Sigmoid colon (tissue), 7 donors: Measurements from ENCODE around the gene SPSB1. TPM values are rescaled to one million over a fixed set of nuclear protein-coding genes. Genes with fewer than 3 reads are reported as not detected.
"Not testable (repeated sequence)": the region's sequence is repeated elsewhere in the genome, so short reads cannot be mapped to it uniquely, and the experiment has no call there.

Experiments
- DNase-seq: peaks from one replicate; pipeline ENCODE4 v3.0.0-alpha.2; 2019
- H3K27ac ChIP-seq, 4 donors: fragments of 200-600 bp; sonication (generic); one replicate each; pipeline ENCODE4 v1.5.1; 2016 to 2019; ENCODE audit warnings: mild to moderate bottlenecking in 1 of 4
- H3K27me3 ChIP-seq, 3 donors: fragments of 200-600 bp; sonication (generic); one replicate each; pipeline ENCODE4 v1.5.1; 2019; ENCODE audit warnings: mild to moderate bottlenecking in 1 of 3
- H3K36me3 ChIP-seq, 4 donors: fragments of 200-600 bp; sonication (generic); one replicate each; pipeline ENCODE4 v1.5.1; 2016 to 2019
- H3K4me1 ChIP-seq, 4 donors: fragments of 200-600 bp; sonication (generic); one replicate each; pipeline ENCODE4 v1.5.1; 2017 to 2019
- H3K4me3 ChIP-seq, 4 donors: fragments of 200-600 bp; sonication (generic); one replicate each; pipeline ENCODE4 v1.5.1; 2017 to 2019; ENCODE audit warnings: mild to moderate bottlenecking in 2 of 4, moderate library complexity in 1 of 4
- H3K9me3 ChIP-seq, 4 donors: fragments of 200-600 bp in 3 of 4; sonication (generic) in 3 of 4; one replicate each; pipeline versions ENCODE4 v1.5.1 to v1.6.1; 2013 to 2019
- EP300 ChIP-seq, 4 donors: sonication (generic); formaldehyde crosslinking; IDR thresholded peaks; one replicate each; pipeline ENCODE4 v1.6.1; 2017; ENCODE audit warnings: antibody characterized with exemption in 4 of 4
- POLR2A ChIP-seq, 2 donors: fragments of 450-650 bp; IDR thresholded peaks; one replicate each; pipeline ENCODE4 v1.6.1; 2016; ENCODE audit warnings: antibody characterized with exemption in 2 of 2, mild to moderate bottlenecking in 2 of 2, moderate library complexity in 2 of 2
- POLR2AphosphoS5 ChIP-seq, 4 donors: sonication (generic); formaldehyde crosslinking; IDR thresholded peaks; one replicate each; pipeline ENCODE4 v1.6.1; 2017; ENCODE audit warnings: antibody characterized with exemption in 4 of 4
- WGBS, 2 donors: extraction: QIAGEN DNeasy Blood & Tissue Kit; methylation state at CpG; one replicate each; pipeline ENCODE4 v1.1.7; 2013; 5-methylcytosine and 5-hydroxymethylcytosine counted together
- intact Hi-C: fragments of 100-400 bp; cut with DNase I; formaldehyde crosslinking; loops from one replicate; pipeline ENCODE4 v1.15.1; 2023
- polyA plus RNA-seq, 3 donors: library from polyadenylated mRNA; stranded (reverse); fragments of 200-250 nt; gene quantifications; one replicate each; pipeline ENCODE4 v1.2.3, GENCODE V29; 2013
- total RNA-seq, 4 donors: library from RNA; depleted of rRNA; stranded (reverse); fragments of >200 nt; gene quantifications; one replicate each; pipeline ENCODE4 v1.1.0, GENCODE V29; 2016
- TF ChIP-seq, protein P1 (sequence below), 4 experiments: fragments of 450-650 bp in 3 of 4; fragments of 200-600 bp in 1 of 4; IDR thresholded peaks; one replicate each; pipeline ENCODE4 v1.5.1; 2016 to 2019; ENCODE audit warnings: antibody characterized with exemption in 4 of 4, mild to moderate bottlenecking in 3 of 4, moderate library complexity in 2 of 4
- donor health status: healthy with polysubstance abuse.
- donor health status: Bipolar disorder and iron deficiency.
- donor health status: healthy.

SPSB1 gene
- total and polyA plus RNA-seq, 7 donors = 17.4 to 34.3 (median 26.4) TPM

DNA sequence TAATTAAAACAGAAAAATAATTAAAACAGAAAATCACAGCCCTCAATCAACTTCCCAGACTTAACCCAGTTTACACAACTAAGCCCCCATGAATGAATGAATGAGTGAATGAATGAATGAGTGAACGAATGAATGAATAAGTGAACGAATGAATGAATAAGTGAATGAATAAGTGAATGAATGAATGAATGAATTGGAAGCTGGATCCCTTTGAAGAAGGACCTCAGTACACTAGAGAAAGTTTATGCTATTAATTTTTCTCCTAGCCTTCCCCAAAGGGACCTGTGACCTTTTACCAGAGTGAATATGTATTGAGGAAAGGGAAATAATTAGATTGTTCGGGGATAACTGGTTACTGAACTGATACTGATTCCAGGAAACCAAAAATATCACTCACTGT is 5.6 kb downstream of the SPSB1 start:
- Histone ChIP-seq H3K27me3 (no peaks in the 10 kb centered on the region), H3K9me3 (no peaks in the 10 kb centered on the region), H3K27ac (peak overlapping the region in 1 of 4 donors; percentile 90), H3K36me3 (no peaks in the 10 kb centered on the region), H3K4me3 (no peak overlapping the region), H3K4me1 (peaks cover 0 to 93% (median 67%) of the 10 kb centered on the region in 4 donors)
- intact Hi-C loops = no loop called here
- DNase-seq = no peak
- 0 to 70% methylated on average over 3 of the region's 3 CpGs for WGBS, 2 donors
- TF ChIP-seq POLR2A (IDR thresholded peaks at IDR 0.05) (no peak), POLR2AphosphoS5 (IDR thresholded peaks at IDR 0.05) (no peak), EP300 (IDR thresholded peaks at IDR 0.05) (no peak)
- TF ChIP-seq, protein P1, sequence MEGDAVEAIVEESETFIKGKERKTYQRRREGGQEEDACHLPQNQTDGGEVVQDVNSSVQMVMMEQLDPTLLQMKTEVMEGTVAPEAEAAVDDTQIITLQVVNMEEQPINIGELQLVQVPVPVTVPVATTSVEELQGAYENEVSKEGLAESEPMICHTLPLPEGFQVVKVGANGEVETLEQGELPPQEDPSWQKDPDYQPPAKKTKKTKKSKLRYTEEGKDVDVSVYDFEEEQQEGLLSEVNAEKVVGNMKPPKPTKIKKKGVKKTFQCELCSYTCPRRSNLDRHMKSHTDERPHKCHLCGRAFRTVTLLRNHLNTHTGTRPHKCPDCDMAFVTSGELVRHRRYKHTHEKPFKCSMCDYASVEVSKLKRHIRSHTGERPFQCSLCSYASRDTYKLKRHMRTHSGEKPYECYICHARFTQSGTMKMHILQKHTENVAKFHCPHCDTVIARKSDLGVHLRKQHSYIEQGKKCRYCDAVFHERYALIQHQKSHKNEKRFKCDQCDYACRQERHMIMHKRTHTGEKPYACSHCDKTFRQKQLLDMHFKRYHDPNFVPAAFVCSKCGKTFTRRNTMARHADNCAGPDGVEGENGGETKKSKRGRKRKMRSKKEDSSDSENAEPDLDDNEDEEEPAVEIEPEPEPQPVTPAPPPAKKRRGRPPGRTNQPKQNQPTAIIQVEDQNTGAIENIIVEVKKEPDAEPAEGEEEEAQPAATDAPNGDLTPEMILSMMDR (IDR thresholded peaks at IDR 0.05) = no peak

GRCh38 chr1:9299571-9300541 is 7.2 kb downstream of the SPSB1 start:
- Histone ChIP-seq H3K4me1 (peaks cover 0 to 95% (median 75%) of the 10 kb centered on the region in 4 donors), H3K27ac (peak overlapping the region; percentile 6 to 84 (median 48))
- DNase-seq, H3K36me3 ChIP-seq, H3K9me3 ChIP-seq, intact Hi-C loops, H3K27me3 ChIP-seq, H3K4me3 ChIP-seq: not testable (repeated sequence)
- 68 to 75% methylated on average over 15 to 16 of the region's 16 CpGs for WGBS, 2 donors

DNA sequence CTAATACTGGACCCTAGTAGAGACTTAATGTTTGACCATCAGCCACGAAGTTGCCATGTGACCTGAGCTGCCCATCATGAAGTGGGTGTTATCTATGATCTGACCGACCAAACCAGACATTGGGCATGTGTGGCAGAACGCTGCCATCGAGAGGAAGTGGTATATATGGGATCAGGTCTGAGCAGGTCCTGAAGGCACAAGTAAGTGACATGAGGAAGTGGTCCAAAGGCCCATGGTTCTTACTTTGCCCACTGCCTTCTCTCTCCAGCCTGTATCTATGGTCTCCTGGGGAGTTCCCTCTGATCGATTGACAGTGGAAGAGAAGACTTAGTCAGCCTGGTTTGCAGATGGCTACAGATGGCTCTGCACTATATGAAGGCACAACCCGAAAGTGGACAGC is 7.9 kb downstream of the SPSB1 start:
- Histone ChIP-seq H3K27me3 (no peaks in the 10 kb centered on the region), H3K27ac (peak overlapping the region in 3 of 4 donors; percentile 43 to 84 (median 53)), H3K4me1 (peaks cover 0 to 98% (median 74%) of the 10 kb centered on the region in 4 donors), H3K36me3 (no peaks in the 10 kb centered on the region), H3K9me3 (no peaks in the 10 kb centered on the region), H3K4me3 (no peak overlapping the region)
- no peak for DNase-seq
- 66 to 79% methylated on average over 6 of the region's 6 CpGs for WGBS, 2 donors
- no peak for TF ChIP-seq POLR2A (IDR thresholded peaks at IDR 0.05)
- TF ChIP-seq POLR2AphosphoS5 (IDR thresholded peaks at IDR 0.05) = no peak
- TF ChIP-seq EP300 (IDR thresholded peaks at IDR 0.05) = no peak
- TF ChIP-seq, protein P1 (IDR thresholded peaks at IDR 0.05) = no peak
- intact Hi-C loops = no loop called here

GRCh38 chr1:9302745-9303524 is 10.2 kb downstream of the SPSB1 start:
- Histone ChIP-seq H3K27me3 (no peaks in the 10 kb centered on the region), H3K4me1 (peaks cover 0 to 98% (median 71%) of the 10 kb centered on the region in 4 donors), H3K27ac (peak overlapping the region; percentile 49 to 84 (median 80)), H3K36me3 (no peaks in the 10 kb centered on the region), H3K4me3 (no peak overlapping the region), H3K9me3 (no peaks in the 10 kb centered on the region)
- TF ChIP-seq EP300 (IDR thresholded peaks at IDR 0.05) (peak in 1 of 4 donors; percentile 43), POLR2A (IDR thresholded peaks at IDR 0.05) (no peak), POLR2AphosphoS5 (IDR thresholded peaks at IDR 0.05) (peak in 3 of 4 donors; percentile 66 to 77 (median 76))
- TF ChIP-seq, protein P1 (IDR thresholded peaks at IDR 0.05) = no peak
- 53 to 64% methylated on average over 9 of the region's 9 CpGs for WGBS, 2 donors
- intact Hi-C loops = no loop called here
- no peak for DNase-seq

DNA sequence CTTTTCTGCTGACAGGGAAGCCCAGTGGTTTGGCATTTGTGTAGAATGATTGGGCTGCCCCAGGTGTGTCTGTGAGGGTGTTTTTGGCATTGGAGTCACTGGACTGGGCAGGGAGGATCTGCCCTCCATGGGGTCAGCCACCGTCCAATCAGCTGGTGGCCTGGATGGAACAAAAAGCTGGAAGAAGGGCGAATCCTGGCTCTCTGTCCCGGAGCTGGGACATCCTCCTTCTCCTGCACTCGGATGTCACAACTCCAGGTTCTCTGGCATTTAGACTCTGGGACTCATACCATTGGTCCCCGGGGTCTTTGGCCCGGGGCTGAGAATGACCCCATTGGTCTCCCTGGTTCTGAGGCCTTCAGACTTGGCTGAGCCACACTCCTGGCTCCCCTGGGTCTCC is 11.2 kb downstream of the SPSB1 start:
- Histone ChIP-seq H3K4me1 (peaks cover 0 to 100% (median 73%) of the 10 kb centered on the region in 4 donors), H3K4me3 (no peak overlapping the region), H3K27ac (peak overlapping the region; percentile 49 to 84 (median 80)), H3K9me3 (no peaks in the 10 kb centered on the region), H3K36me3 (no peaks in the 10 kb centered on the region), H3K27me3 (no peaks in the 10 kb centered on the region)
- intact Hi-C loops = no loop called here
- TF ChIP-seq POLR2A (IDR thresholded peaks at IDR 0.05) = no peak
- no peak for TF ChIP-seq POLR2AphosphoS5 (IDR thresholded peaks at IDR 0.05)
- no peak for TF ChIP-seq EP300 (IDR thresholded peaks at IDR 0.05)
- 97% methylated on average over 6 of the region's 6 CpGs for WGBS, 2 donors
- no peak for DNase-seq
